Measurements from ENCODE around the gene MEIS2. TPM values are rescaled to one million over a fixed set of nuclear protein-coding genes. Genes with fewer than 3 reads are reported as not detected.

Gene MEIS2
- total RNA-seq, 2 experiments from 2014 or later, result not detected

DNA sequence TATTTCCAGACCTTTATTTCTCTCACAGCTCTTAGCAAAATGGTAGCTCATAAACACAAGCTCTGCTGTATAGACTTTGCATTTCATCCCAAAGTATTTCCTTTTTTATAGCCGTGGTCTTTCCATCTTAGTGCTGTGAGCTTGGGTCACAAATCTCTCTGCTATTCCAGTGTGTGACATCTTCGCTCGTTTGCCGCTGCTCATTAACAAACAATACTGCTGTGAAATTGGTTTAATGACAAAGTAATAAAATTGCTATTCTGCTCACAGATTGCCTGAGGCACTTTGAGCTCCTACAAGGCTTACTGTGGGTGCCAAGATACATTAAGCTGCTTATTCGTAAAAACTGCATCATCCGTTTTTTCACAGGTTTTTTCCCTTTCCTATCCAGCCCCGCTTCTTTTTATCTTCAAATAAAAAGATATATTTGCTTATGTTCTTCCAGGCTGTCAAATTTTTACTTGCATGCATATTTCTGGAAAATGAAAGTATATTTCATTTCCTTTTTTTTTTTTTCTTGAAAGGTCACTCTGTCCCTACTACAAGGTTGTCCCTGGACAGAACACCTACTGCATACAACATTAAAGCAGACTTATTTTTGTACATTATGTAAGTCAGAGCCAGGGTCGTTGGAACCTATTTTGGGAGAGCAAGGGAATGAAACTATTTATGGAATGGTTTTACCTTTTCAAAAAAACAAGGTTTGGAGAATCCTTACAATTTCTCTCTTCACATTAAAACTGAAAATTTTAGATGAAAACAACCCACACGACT lies 174.5 kb downstream of the MEIS2 start:
- ChIA-PET POLR2A (no interaction called here), CTCF (no interaction called here)
- H3K27ac Mint-ChIP-seq, result no peak overlapping the region
- Histone ChIP-seq H3K27me3 (ENCODE audit: control insufficient read depth in 1 of 2, insufficient read depth in 2 of 2, low read length in 2 of 2) (peaks cover 0 to 3% of the 10 kb centered on the region in 2 experiments), H3K4me1 (ENCODE audit: insufficient read depth, low read length) (no peaks in the 10 kb centered on the region), H3K9me3 (ENCODE audit: control insufficient read depth in 1 of 2, insufficient read depth in 1 of 2, low read length in 2 of 2) (peaks cover 0 to 3% of the 10 kb centered on the region in 2 experiments), H3K36me3 (ENCODE audit: insufficient read depth, low read length) (no peaks in the 10 kb centered on the region), H3K4me3 (ENCODE audit: low read length) (no peak overlapping the region), H3K27ac (ENCODE audit: low read depth in 1 of 2, low read length in 2 of 2) (no peak overlapping the region)
- no peak for TF ChIP-seq CTCF (IDR thresholded peaks at IDR 0.05)
- ATAC-seq (ENCODE audit: poor library complexity), result no peak
- no peak overlapping the region for H3K4me3 Mint-ChIP-seq
- H3K9me3 Mint-ChIP-seq, result peaks cover 2% of the 10 kb centered on the region
- no peaks in the 10 kb centered on the region for H3K36me3 Mint-ChIP-seq (ENCODE audit: low read depth)
- no peak for DNase-seq
- no peaks in the 10 kb centered on the region for H3K4me1 Mint-ChIP-seq (ENCODE audit: low read depth)
- H3K27me3 Mint-ChIP-seq, result no peaks in the 10 kb centered on the region
- intact Hi-C loops (cut with DNase I, micrococcal nuclease), result no loop called here

GRCh38 chr15:36925049-36925448 lies 175.3 kb downstream of the MEIS2 start:
- H3K27me3 ChIP-seq (ENCODE audit: control insufficient read depth in 1 of 2, insufficient read depth in 2 of 2, low read length in 2 of 2), result peaks cover 0 to 3% of the 10 kb centered on the region in 2 experiments
- Mint-ChIP-seq H3K36me3 (ENCODE audit: low read depth) (no peaks in the 10 kb centered on the region), H3K9me3 (peaks cover 2% of the 10 kb centered on the region), H3K4me3 (no peak overlapping the region), H3K27me3 (no peaks in the 10 kb centered on the region), H3K4me1 (ENCODE audit: low read depth) (no peaks in the 10 kb centered on the region), H3K27ac (no peak overlapping the region)
- peaks cover 0 to 3% of the 10 kb centered on the region in 2 experiments for H3K9me3 ChIP-seq (ENCODE audit: control insufficient read depth in 1 of 2, insufficient read depth in 1 of 2, low read length in 2 of 2)
- intact Hi-C loops (cut with DNase I, micrococcal nuclease), result no loop called here
- POLR2A ChIA-PET, result no interaction called here
- H3K4me1 ChIP-seq (ENCODE audit: insufficient read depth, low read length), result no peaks in the 10 kb centered on the region
- H3K27ac ChIP-seq (ENCODE audit: low read depth in 1 of 2, low read length in 2 of 2), result no peak overlapping the region
- H3K4me3 ChIP-seq (ENCODE audit: low read length), result no peak overlapping the region
- no peaks in the 10 kb centered on the region for H3K36me3 ChIP-seq (ENCODE audit: insufficient read depth, low read length)
- ATAC-seq (ENCODE audit: poor library complexity), result no peak
- no peak for DNase-seq
- TF ChIP-seq CTCF (IDR thresholded peaks at IDR 0.05), result no peak
- CTCF ChIA-PET, result interaction anchor here (0.6 kb wide), 1 partner anchor 71 kb away, joined by 4 read pairs; no protein-coding TSS in a partner anchor

- peaks cover 0 to 3% of the 10 kb centered on the region in 2 experiments for H3K9me3 ChIP-seq (ENCODE audit: control insufficient read depth in 1 of 2, insufficient read depth in 1 of 2, low read length in 2 of 2)
- H3K27me3 ChIP-seq (ENCODE audit: control insufficient read depth in 1 of 2, insufficient read depth in 2 of 2, low read length in 2 of 2), result peaks cover 0 to 3% of the 10 kb centered on the region in 2 experiments
- no peak for ATAC-seq (ENCODE audit: poor library complexity)
- no peak for DNase-seq
- intact Hi-C loops (cut with DNase I, micrococcal nuclease), result no loop called here
- H3K27me3 Mint-ChIP-seq, result no peaks in the 10 kb centered on the region
- ChIA-PET POLR2A (no interaction called here), CTCF (interaction anchor here (1.7 kb wide), 1 partner anchor 13 kb away, joined by 3 read pairs; no protein-coding TSS in a partner anchor)
- no peak for TF ChIP-seq CTCF (IDR thresholded peaks at IDR 0.05)
- H3K4me3 ChIP-seq (ENCODE audit: low read length), result no peak overlapping the region
- no peaks in the 10 kb centered on the region for H3K9me3 Mint-ChIP-seq
- H3K36me3 ChIP-seq (ENCODE audit: insufficient read depth, low read length), result no peaks in the 10 kb centered on the region
- H3K27ac Mint-ChIP-seq, result no peak overlapping the region
- H3K27ac ChIP-seq (ENCODE audit: low read depth in 1 of 2, low read length in 2 of 2), result no peak overlapping the region
- no peaks in the 10 kb centered on the region for H3K4me1 ChIP-seq (ENCODE audit: insufficient read depth, low read length)
- no peak overlapping the region for H3K4me3 Mint-ChIP-seq
- no peaks in the 10 kb centered on the region for H3K36me3 Mint-ChIP-seq (ENCODE audit: low read depth)
- no peaks in the 10 kb centered on the region for H3K4me1 Mint-ChIP-seq (ENCODE audit: low read depth)
Measured at GRCh38 chr15:36924034-36924433, 176.3 kb downstream of the MEIS2 start.
